ENCODE results near the gene BLVRB. TPM values are rescaled to one million over a fixed set of nuclear protein-coding genes. Genes with fewer than 3 reads are reported as not detected.

Gene BLVRB
- total and polyA plus RNA-seq, 2 experiments from 2014 or later: 50.7 to 56.9 TPM

GRCh38 chr19:40453151-40453735, 12.3 kb downstream of the BLVRB start:
- Histone ChIP-seq H3K9ac (no peak overlapping the region), H3K9me2 (ENCODE audit: insufficient read depth) (no peaks in the 10 kb centered on the region), H3F3A (ENCODE audit: insufficient read depth) (no peaks in the 10 kb centered on the region), H3K79me2 (ENCODE audit: insufficient read depth) (no peaks in the 10 kb centered on the region), H2AFZ (no peak overlapping the region), H3K27ac (no peak overlapping the region), H3K36me3 (ENCODE audit: low read depth) (no peaks in the 10 kb centered on the region), H4K20me1 (ENCODE audit: insufficient read depth) (no peaks in the 10 kb centered on the region), H3K4me2 (ENCODE audit: unreplicated experiment) (no peak overlapping the region), H3K4me1 (ENCODE audit: insufficient read depth) (no peaks in the 10 kb centered on the region), H3K9me3 (ENCODE audit: low read depth) (no peaks in the 10 kb centered on the region), H3K27me3 (replicated peaks; ENCODE audit: insufficient read depth) (no peaks in the 10 kb centered on the region), H3K4me3 (no peak overlapping the region)
- DNase-seq: no peak
- in situ Hi-C loops (cut with MboI): no loop called here
- 78 to 80% methylated on average over 5 of the region's 5 CpGs for WGBS, 2 experiments (ENCODE audit: low coverage in 1 of 2, low lambda C conversion rate in 2 of 2, missing lambda C conversion rate in 2 of 2)
- TF ChIP-seq EZH2 (IDR thresholded peaks at IDR 0.05; ENCODE audit: insufficient read depth, poor library complexity, severe bottlenecking) (no peak), EZH2phosphoT487 (IDR thresholded peaks at IDR 0.05; ENCODE audit: insufficient read depth, low read depth) (no peak)

DNA sequence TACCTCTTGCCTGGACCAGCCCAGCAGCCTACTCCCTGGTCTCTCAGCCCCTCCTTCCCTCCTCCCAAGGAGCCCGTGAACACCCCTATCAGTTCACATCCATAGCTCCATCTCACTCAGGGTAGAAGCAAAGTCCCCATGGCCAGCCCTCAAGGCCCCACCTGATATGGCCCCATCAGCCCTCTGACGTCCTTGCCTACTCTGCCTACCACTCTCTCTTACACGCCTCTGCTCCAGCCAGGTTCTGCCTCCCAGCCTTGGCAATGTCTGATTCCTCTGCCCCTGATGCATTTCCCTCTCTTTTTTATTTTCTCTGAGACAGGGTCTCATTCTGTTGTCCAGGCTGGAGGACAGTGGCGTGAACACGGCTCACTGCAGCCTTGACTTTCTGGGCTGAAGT, 13.5 kb downstream of the BLVRB start:
- no peak overlapping the region for H3K4me2 ChIP-seq (ENCODE audit: unreplicated experiment)
- no peak for DNase-seq
- WGBS, 2 experiments (ENCODE audit: low coverage in 1 of 2, low lambda C conversion rate in 2 of 2, missing lambda C conversion rate in 2 of 2): 68 to 80% methylated on average over 5 of the region's 5 CpGs
- H3K36me3 ChIP-seq (ENCODE audit: low read depth): no peaks in the 10 kb centered on the region
- H3K4me3 ChIP-seq: no peak overlapping the region
- no peak overlapping the region for H3K9ac ChIP-seq
- H3K27ac ChIP-seq: no peak overlapping the region
- H2AFZ ChIP-seq: no peak overlapping the region
- H3K9me3 ChIP-seq (ENCODE audit: low read depth): no peaks in the 10 kb centered on the region
- no peaks in the 10 kb centered on the region for H3K27me3 ChIP-seq (replicated peaks; ENCODE audit: insufficient read depth)
- TF ChIP-seq EZH2 (IDR thresholded peaks at IDR 0.05; ENCODE audit: insufficient read depth, poor library complexity, severe bottlenecking): no peak
- TF ChIP-seq EZH2phosphoT487 (IDR thresholded peaks at IDR 0.05; ENCODE audit: insufficient read depth, low read depth): no peak
- no peaks in the 10 kb centered on the region for H3F3A ChIP-seq (ENCODE audit: insufficient read depth)
- in situ Hi-C loops (cut with MboI): no loop called here
- H3K4me1 ChIP-seq (ENCODE audit: insufficient read depth): no peaks in the 10 kb centered on the region
- no peaks in the 10 kb centered on the region for H3K79me2 ChIP-seq (ENCODE audit: insufficient read depth)
- no peaks in the 10 kb centered on the region for H4K20me1 ChIP-seq (ENCODE audit: insufficient read depth)
- no peaks in the 10 kb centered on the region for H3K9me2 ChIP-seq (ENCODE audit: insufficient read depth)

DNA sequence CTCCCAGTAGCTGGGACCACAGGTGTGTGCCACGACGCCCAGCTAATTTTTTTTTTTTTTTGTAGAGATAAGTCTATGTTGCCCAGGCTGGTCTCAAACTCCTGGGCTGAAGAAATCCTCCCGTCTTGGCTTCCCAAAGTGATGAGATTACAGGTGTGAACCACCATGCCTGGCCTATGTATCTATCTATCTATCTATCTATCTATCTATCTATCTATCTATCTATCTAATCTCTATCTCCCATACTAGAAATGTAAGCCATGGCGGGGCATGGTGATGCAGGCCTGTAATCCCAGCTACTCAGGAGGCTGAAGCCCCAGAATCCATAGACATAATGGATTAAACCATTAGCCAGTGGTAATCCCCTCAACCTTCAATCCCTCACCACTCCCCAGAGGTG, 14.9 kb downstream of the BLVRB start:
- Histone ChIP-seq H3K9ac (no peak overlapping the region), H3K9me3 (ENCODE audit: low read depth) (no peaks in the 10 kb centered on the region), H3K36me3 (ENCODE audit: low read depth) (no peaks in the 10 kb centered on the region), H3K4me3 (no peak overlapping the region), H3K27me3 (replicated peaks; ENCODE audit: insufficient read depth) (no peaks in the 10 kb centered on the region), H3K9me2 (ENCODE audit: insufficient read depth) (no peaks in the 10 kb centered on the region), H4K20me1 (ENCODE audit: insufficient read depth) (no peaks in the 10 kb centered on the region), H3F3A (ENCODE audit: insufficient read depth) (peaks cover 5% of the 10 kb centered on the region; the same call in 1 of the 2 replicates), H2AFZ (no peak overlapping the region), H3K4me2 (ENCODE audit: unreplicated experiment) (no peak overlapping the region), H3K79me2 (ENCODE audit: insufficient read depth) (no peaks in the 10 kb centered on the region), H3K27ac (no peak overlapping the region), H3K4me1 (ENCODE audit: insufficient read depth) (no peaks in the 10 kb centered on the region; the same call in 1 of the 2 replicates)
- in situ Hi-C loops (cut with MboI): no loop called here
- DNase-seq: no peak
- no peak for TF ChIP-seq EZH2 (IDR thresholded peaks at IDR 0.05; ENCODE audit: insufficient read depth, poor library complexity, severe bottlenecking)
- 94 to 96% methylated on average over 4 of the region's 4 CpGs for WGBS, 2 experiments (ENCODE audit: low coverage in 1 of 2, low lambda C conversion rate in 2 of 2, missing lambda C conversion rate in 2 of 2)

DNA sequence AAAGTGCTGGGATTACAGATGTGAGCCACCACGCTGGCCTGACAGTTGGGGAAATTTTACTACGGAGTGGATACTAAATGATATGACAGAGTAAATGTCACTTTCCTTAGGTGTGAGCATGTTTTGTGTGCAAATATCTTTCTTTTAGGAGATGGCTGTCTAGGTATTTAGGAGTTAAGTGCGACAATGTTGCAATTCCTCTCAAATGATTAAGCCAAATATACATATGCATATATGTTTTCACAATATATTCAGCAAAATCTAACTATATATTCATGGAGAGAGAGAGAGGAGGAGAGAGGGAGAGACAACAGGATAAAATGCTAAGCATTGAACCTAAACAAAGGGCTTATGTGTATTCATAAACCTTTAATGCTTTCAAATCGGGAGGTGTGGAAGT, 16.0 kb downstream of the BLVRB start:
- H3K9me2 ChIP-seq (ENCODE audit: insufficient read depth): no peaks in the 10 kb centered on the region
- peaks cover 7% of the 10 kb centered on the region; the same call in 1 of the 2 replicates for H3F3A ChIP-seq (ENCODE audit: insufficient read depth)
- 96 to 98% methylated on average over 4 of the region's 4 CpGs for WGBS, 2 experiments (ENCODE audit: low coverage in 1 of 2, low lambda C conversion rate in 2 of 2, missing lambda C conversion rate in 2 of 2)
- DNase-seq: no peak
- no peaks in the 10 kb centered on the region for H4K20me1 ChIP-seq (ENCODE audit: insufficient read depth)
- in situ Hi-C loops (cut with MboI): no loop called here
- no peaks in the 10 kb centered on the region for H3K36me3 ChIP-seq (ENCODE audit: low read depth)
- H3K79me2 ChIP-seq (ENCODE audit: insufficient read depth): no peaks in the 10 kb centered on the region
- no peak overlapping the region for H3K9ac ChIP-seq
- H3K27me3 ChIP-seq (replicated peaks; ENCODE audit: insufficient read depth): no peaks in the 10 kb centered on the region
- no peak overlapping the region for H3K4me2 ChIP-seq (ENCODE audit: unreplicated experiment)
- H3K9me3 ChIP-seq (ENCODE audit: low read depth): no peaks in the 10 kb centered on the region
- H2AFZ ChIP-seq: no peak overlapping the region
- TF ChIP-seq EZH2phosphoT487 (IDR thresholded peaks at IDR 0.05; ENCODE audit: insufficient read depth, low read depth) (no peak), EZH2 (IDR thresholded peaks at IDR 0.05; ENCODE audit: insufficient read depth, poor library complexity, severe bottlenecking) (no peak)
- H3K4me3 ChIP-seq: no peak overlapping the region
- H3K4me1 ChIP-seq (ENCODE audit: insufficient read depth): peaks cover 3% of the 10 kb centered on the region
- H3K27ac ChIP-seq: no peak overlapping the region

Measured in GM23248 (cell line).